Measurements from ENCODE around the gene CTSD. TPM values are rescaled to one million over a fixed set of nuclear protein-coding genes. Genes with fewer than 3 reads are reported as not detected.
A peak's percentile ranks its signal among the peaks of the same experiment; 100 is the strongest.

The CTSD gene
- total and polyA plus RNA-seq, 11 donors: 420 to 1,779 (median 722) TPM

DNA sequence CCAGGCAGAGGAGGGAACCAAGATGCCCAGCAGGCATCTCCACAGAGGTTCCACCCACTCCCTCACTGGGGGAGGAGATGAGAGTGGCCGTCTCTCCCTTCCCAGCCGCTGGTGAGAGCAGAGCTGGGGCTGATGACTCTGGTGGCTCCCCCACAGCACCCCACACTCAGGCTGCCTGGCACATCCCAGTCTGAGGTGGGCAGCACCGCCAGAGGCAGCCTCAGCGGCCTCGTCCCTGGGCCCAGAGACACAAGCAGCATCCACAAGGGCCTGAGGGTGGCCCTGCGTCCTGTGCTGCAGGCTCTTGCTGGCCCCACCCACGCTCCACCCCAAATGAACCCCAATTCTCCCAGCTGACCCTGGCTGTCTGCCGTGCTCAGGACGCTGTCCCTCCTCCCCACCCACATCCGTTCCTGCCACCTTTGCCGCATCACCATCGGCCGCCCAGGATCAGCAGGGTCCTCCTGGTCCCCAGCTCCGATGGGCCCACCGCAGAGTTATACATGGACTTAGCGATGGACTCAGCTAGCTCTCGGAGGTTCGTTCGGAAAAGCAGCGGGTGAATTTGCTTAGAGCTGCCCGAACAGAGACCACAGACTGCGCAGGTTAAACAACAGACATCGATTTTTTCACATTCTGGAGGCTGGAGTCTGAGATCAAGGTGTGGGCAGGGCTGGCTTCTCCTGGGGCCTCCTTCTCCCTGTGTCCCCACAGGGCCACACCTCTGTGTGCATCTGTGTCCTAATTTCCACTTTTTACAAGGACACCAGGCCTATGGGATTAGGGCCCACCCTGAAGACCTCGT lies 20.2 kb upstream of the CTSD start:
- H3K4me1 ChIP-seq: peaks cover 0 to 61% (median 0%) of the 10 kb centered on the region in 12 donors
- DNase-seq (no peak), ATAC-seq (no peak)
- peaks cover 0 to 4% (median 0%) of the 10 kb centered on the region in 12 donors for H3K9me3 ChIP-seq
- 82 to 86% (median 84%) methylated on average over 17 to 24 of the region's 24 CpGs for WGBS, 4 donors
- intact Hi-C loops (cut with DNase I): no loop called here
- no peak overlapping the region for H3K4me3 ChIP-seq
- H3K36me3 ChIP-seq: no peaks in the 10 kb centered on the region
- TF ChIP-seq POLR2A (IDR thresholded peaks at IDR 0.05): no peak
- TF ChIP-seq, protein P1, sequence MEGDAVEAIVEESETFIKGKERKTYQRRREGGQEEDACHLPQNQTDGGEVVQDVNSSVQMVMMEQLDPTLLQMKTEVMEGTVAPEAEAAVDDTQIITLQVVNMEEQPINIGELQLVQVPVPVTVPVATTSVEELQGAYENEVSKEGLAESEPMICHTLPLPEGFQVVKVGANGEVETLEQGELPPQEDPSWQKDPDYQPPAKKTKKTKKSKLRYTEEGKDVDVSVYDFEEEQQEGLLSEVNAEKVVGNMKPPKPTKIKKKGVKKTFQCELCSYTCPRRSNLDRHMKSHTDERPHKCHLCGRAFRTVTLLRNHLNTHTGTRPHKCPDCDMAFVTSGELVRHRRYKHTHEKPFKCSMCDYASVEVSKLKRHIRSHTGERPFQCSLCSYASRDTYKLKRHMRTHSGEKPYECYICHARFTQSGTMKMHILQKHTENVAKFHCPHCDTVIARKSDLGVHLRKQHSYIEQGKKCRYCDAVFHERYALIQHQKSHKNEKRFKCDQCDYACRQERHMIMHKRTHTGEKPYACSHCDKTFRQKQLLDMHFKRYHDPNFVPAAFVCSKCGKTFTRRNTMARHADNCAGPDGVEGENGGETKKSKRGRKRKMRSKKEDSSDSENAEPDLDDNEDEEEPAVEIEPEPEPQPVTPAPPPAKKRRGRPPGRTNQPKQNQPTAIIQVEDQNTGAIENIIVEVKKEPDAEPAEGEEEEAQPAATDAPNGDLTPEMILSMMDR (IDR thresholded peaks at IDR 0.05): no peak
- peaks cover 0 to 18% (median 0%) of the 10 kb centered on the region in 9 donors for H3K27me3 ChIP-seq
- H3K27ac ChIP-seq: peak overlapping the region in 1 of 12 donors; percentile 86

DNA sequence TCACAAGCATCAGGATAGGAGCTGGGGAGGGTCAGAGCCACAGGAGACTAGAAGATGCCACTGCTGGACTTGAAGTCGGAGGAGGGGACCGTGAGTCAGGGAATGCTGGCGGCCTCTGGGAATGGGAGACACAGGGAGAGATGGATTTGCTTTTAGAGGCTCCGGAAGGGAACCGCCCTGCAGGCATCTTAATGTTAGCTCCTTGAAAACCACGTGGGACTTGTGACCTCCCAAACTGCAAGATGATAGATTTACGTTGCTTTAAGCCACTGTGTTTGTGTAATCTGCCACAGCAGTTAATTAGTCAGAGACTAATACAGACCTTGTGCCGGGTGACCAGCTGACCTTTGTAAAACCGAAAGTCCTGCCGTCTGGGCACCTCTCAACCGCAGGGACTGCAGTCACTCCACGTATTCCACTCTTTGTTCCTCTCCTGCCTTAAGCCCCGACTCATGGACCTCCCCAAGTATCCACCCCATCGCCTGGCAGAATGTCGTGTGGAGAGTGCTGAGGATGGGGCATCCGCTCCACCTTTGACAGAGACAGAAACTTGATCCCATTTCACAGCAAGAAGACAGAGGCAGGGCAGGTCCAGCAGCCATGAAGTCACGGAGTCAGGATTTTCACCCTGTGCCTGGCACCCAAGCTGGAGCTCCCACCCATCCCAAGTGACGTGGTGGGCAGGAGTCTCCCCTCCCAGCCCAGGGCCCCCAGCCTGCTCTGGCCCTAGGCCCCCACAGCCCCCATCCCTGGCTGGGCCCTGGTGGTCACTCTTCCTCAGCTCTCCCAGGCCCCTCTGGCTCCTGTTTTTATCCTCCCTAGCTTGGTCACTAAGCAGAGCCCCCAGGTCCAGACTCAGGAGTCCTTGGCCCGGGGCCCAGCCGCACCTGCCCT lies 19.4 kb upstream of the CTSD start:
- peaks cover 0 to 25% (median 0%) of the 10 kb centered on the region in 9 donors for H3K27me3 ChIP-seq
- H3K9me3 ChIP-seq: no peaks in the 10 kb centered on the region
- DNase-seq (no peak), ATAC-seq (no peak)
- H3K27ac ChIP-seq: peak overlapping the region in 1 of 12 donors; percentile 86
- TF ChIP-seq POLR2A (IDR thresholded peaks at IDR 0.05): no peak
- TF ChIP-seq, protein P1 (IDR thresholded peaks at IDR 0.05): no peak
- no peaks in the 10 kb centered on the region for H3K36me3 ChIP-seq
- H3K4me3 ChIP-seq: no peak overlapping the region
- intact Hi-C loops (cut with DNase I): no loop called here
- H3K4me1 ChIP-seq: peaks cover 0 to 67% (median 0%) of the 10 kb centered on the region in 12 donors
- 78 to 84% (median 81%) methylated on average over 19 to 20 of the region's 20 CpGs for WGBS, 4 donors

DNA sequence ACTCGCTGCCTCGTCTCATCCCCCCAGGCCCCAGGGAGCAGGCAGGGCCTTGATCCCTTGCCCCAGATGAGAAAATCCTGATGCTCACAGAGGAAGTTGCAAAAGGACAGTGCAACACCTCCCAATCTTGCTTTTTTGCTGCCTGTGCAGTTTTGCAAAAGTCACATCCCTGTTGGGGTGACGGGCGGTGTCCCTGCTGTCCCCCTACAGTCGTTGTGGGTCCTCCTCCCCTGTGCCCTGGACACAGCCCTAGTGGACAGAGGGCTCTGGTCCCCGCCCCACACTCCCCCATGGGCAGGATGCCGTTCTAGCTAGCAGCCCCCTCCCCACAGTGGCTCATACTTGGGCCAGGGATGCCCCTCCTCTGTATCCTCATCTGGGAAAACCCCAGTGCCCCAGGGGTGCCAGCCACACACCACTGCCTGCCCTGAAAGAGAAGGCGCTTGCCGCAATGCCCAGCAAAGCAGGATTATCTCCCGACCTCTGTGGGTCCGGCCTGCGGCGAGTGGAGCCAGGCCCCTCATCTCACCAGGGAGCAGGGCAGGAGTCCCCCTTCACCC lies 18.4 kb upstream of the CTSD start:
- H3K9me3 ChIP-seq: no peaks in the 10 kb centered on the region
- WGBS, 4 donors: 81 to 85% (median 82%) methylated on average over 11 to 13 of the region's 13 CpGs
- DNase-seq (no peak), ATAC-seq (peak in 1 of 4 donors; percentile 5)
- intact Hi-C loops (cut with DNase I): no loop called here
- H3K27me3 ChIP-seq: peaks cover 0 to 26% (median 0%) of the 10 kb centered on the region in 9 donors
- H3K36me3 ChIP-seq: no peaks in the 10 kb centered on the region
- no peak overlapping the region for H3K4me3 ChIP-seq
- peaks cover 0 to 72% (median 0%) of the 10 kb centered on the region in 12 donors for H3K4me1 ChIP-seq
- TF ChIP-seq, protein P1 (IDR thresholded peaks at IDR 0.05): no peak
- TF ChIP-seq POLR2A (IDR thresholded peaks at IDR 0.05): no peak
- H3K27ac ChIP-seq: peak overlapping the region in 1 of 12 donors; percentile 86
